ENCODE measurements around the gene AFF4.
"Not testable (repeated sequence)": the region's sequence is repeated elsewhere in the genome, so short reads cannot be mapped to it uniquely, and the experiment has no call there.

The AFF4 gene

DNA sequence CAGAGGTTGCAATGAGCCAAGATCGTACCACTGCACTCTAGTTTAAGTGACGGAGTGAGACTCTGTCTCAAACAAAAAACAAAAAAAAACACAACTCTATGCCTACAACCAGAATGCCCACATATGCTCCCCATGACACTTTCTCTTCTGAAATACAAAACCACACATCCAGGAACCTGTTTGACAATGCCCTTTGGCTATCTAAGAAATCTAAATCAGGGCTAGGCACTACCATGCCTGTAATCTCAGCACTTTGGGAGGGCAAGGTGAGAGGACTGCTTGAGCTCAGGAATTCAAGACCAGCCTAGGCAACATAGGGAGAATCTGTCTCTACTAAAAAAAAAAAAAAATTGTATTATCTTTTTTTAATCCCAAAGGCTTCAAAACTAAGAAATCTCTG, 10.6 kb downstream of the AFF4 start:
- no peak for DNase-seq (ENCODE audit: low spot score)

DNA sequence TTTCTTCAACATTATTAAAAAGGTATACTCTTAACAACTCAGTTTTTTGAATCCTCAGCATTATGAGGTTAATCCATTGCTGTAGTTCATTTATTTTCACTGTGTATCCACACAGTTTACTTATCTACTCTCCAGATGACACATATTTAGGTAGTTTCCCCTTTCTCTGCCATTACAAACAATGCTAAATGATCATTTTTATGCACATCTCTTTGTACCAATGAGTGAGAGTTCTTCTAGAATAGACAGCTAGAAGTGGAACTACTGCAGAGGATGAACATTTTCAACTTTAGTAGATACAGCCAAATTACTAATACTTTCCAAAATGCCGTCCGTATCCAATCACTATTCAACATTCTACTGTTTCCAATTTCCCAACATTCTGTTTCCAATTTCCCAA, 11.5 kb downstream of the AFF4 start:
- no peak for DNase-seq (ENCODE audit: low spot score)

DNA sequence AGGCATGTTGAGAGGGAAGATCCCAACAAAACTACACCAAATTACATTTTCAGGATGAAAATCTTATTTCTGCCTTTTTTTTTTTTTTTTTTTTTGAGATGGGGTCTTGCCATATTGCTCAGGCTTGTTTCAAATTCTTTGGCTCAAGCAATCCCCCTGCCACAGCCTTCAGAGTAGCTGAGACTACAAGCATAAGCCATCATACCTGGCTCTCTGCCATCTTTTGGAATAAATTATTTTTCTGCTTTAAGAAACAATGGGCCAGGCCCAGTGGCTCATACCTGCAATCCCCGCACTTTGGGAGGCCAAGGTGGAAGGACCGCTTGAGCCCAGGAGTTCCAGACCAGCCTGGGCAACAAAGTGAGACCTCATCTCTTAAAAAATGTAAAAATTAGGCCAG, 14.3 kb downstream of the AFF4 start:
- DNase-seq (ENCODE audit: low spot score), result no peak

DNA sequence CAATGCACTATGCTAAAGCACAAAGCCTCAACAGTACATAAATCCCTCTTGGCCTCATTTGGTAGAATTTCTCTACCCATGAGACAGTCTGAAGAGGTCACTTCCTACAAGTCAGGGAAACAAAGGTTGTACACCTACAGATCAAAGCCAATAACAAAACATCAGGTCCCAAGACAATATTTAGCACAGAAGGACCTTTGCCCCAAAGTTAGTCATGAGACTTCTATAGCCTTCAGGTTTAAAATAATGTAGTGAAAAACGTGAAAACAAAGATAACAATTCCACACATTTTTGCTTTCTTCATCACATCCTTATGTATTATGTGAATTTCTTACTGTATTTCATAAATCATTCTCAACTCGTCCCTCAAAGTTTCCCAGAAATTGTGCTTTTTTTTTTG, 15.8 kb downstream of the AFF4 start:
- DNase-seq (ENCODE audit: low spot score), result peak; percentile 16

DNA sequence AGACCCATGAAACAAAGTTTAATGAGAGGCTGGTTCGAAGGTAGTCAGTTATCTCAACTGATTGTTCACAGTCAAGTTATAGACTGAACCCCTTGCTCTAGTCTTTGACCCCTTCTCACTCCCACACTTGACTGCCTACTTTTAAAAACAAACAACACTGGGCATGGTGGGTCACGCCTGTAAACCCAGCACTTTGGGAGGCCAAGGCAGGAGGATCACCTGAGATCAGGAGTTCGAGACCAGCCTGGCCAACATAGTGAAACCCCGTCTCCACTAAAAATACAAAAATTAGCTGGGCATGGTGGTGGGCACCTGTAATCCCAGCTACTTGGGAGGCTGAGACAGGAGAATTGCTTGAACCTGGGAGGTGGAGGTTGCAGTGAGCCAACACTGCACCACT, 18.1 kb downstream of the AFF4 start:
- not testable (repeated sequence) for DNase-seq (ENCODE audit: low spot score)

DNA sequence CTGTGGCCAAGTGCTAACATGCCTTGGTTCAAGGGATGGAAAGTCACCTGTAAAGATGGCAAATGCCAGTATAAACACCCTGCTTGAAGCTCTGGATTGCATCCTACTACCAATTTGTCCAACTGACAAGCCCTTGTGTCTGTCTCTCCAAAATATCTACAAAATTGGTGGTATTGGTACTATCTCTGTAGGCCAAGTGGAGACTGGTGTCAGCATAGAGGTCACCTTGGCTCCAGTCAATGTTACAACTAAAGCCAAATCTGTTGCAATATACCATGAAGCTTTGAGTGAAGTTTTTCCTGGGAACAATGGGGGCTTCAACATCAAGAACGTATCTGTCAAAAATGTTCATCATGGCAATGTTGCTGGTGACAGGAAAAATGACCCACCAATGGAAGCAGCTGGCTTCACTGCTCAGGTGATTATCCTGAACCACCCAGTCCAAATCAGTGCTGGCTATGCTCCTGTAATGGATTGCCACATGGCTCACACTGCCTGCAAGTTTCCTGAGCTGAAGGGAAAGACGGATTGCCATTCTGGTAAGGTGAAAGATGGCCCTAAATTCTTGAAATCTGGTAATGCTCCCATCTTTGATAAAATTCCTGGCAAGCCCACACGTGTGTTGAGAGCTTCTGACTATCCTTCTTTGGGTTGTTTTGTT, 19.9 kb downstream of the AFF4 start:
- no peak for DNase-seq (ENCODE audit: low spot score)

DNA sequence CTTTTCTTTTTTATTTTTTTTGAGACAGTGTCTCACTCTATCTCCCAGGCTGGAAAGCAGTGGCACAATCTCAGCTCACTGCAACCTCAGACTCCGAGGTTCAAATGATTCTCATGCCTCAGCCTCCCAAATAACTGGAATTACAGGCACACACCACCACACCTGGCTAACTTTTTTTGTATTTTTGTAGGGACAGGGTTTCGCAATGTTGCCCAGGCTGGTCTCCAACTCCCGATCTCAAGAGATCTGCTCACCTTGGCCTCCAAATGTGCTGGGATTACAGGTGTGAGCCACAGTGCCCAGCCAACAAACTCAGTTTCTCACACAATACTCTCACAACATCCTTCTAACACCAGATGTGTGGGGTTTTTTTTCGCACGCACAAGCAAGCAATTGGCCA, 22.1 kb downstream of the AFF4 start:
- no peak for DNase-seq (ENCODE audit: low spot score)

DNA sequence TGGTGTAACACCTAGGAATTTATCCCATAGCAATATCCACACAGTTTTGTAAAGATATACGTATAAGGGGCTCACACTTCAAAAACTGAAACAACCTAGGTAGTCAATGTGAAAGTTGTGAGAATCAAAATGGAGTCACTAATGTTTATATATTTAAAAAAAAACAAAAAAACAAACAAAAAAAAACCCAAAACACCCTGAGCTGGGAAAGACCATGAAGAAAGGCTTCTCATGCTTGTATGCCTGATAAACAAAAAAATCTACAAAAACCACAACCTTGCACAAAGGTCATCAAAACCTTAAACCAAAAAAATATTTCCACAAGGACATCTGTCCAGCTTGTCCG, 35.4 kb downstream of the AFF4 start:
- DNase-seq (ENCODE audit: low spot score), result no peak

DNA sequence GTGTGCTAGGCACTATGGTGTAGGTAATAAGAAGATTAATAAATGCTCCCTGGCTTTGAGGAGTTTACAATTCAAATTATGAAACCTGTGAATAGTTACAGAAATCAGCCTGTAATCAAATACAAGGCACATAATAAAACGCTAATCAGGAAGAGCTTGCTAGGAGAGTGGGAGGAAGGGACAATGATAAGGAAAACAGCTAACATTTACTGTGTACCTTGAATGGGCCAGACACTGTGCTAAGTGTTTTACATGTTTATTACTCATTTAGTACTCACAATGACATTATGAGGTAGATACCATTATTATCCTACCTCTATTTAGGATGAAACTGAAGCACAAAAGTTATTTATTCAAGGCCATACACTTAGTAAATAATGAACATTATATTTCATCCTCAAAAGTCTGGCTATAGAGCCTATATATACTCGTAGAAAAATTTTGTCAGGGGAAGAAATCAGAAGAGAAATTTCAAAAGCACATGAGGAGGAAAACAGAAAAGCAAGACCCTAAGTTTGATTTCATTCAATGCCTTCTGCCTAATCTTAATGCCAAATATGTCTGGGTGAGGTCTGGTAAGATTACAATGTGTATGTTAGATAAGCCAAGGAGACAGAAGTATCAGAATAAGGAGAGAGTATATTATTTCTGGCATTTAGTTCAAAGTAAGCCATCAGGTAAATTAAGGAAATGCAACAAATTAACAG, 35.9 kb downstream of the AFF4 start:
- no peak for DNase-seq (ENCODE audit: low spot score)

DNA sequence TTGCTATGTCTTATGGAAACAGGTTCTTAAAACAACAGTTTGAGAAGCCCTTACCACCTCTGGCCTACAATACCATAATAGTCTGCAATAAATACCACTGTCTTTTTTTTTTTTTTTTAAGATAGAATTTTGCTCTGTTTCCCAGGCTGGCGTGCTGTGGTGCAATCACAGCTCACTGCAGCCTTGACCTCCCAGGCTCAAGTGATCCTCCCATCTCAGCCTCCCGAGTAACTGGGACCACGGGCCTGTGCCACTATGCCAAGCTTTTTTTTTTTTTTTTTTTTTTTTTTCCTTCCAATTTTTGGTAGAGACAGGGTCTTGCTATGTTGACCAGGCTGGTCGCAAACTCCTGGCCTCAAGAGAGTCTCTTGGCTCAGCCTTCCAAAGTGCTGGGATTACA, 37.0 kb downstream of the AFF4 start:
- DNase-seq (ENCODE audit: low spot score), result no peak

DNA sequence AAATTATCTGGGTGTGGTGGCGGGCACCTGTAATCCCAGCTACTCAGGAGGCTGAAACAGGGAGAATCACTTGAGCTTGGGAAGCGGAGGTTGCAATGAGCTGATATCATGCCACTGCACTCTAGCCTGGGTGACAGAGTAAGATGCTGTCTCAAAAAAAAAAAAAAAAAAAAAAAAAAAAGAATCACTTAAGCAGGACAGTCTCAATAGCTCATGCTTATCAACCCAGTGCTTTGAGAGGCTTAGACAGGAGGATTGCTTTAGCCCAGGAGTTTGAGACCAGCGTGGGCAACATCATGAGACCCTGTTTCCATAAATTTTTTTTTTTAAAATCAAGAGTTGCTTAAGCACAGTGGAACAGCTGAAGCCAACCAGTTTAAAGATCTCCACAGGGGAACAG, 47.3 kb downstream of the AFF4 start:
- DNase-seq (ENCODE audit: low spot score), result no peak

DNA sequence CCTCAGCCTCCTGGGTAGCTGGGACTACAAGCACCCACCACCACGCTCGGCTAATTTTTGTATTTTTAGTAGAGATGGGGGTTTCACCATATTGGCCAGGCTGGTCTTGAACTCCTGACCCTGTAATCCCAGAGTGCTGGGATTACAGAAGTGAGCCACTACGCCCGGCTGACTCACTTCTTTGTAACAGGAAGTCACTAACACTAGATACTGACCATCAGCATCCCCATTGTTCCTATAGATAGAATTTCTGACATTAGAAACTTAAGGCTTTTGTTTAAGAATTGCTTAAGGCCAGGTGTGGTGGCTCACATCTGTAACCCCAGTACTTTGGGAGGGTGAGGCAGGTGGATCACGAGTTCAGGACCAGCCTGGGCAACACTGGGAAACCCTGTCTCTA, 47.8 kb downstream of the AFF4 start:
- DNase-seq (ENCODE audit: low spot score), result no peak

DNA sequence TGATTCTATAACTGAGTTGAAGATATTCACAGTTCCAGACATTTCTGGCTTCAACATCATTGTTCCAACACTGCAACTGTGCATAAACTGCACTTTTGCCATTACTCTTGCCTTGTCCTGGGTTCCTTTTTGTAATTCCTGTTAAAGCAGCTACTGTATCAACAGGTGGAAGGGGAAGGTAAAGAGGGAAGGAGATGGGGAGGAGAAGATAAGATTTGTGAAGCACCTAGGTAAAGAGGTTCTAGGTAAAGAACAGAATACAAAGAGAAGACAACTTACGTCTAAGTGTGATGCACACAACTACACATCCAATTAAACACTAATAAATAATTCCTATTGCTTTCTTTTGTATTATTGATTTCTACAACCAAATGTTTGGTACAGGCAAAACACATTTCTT, 53.7 kb downstream of the AFF4 start:
- DNase-seq (ENCODE audit: low spot score), result no peak

DNA sequence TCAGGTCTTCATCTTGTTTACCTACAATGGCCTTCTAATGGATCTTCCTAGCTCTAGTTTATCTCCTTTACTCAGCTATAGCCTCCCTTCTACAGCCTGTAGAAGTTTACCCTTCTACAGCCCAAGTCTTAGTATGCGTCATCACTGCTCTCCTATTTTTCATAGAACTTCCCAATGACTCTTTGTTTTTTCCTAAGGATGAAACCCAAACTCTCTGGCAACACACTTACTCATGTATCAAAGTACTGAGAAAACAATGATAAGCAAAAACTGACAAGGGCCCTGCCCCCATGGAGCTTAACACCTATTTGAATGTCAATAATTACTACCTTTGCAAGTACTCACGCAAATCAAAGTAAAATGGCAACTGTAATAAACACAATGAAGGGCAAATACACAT, 56.3 kb downstream of the AFF4 start:
- DNase-seq (ENCODE audit: low spot score), result no peak

DNA sequence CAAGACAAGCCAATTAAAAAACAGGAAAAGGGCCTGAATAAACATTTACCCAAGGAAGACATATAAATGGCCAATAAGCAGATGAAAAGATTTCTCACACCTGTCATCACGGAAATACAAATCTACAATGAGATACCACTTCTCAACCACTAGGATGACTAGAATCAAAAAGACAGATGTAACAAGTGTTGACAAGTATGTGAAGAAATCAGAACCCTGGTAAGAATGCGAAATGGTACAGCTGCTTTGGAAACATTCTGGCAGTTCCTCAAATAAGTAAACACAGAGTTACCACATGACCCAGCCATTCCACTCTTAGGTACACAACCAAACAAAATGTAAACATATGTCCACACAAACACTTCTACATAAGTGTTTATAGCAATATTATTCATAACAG, 57.5 kb downstream of the AFF4 start:
- peak; percentile 8 for DNase-seq (ENCODE audit: low spot score)

DNA sequence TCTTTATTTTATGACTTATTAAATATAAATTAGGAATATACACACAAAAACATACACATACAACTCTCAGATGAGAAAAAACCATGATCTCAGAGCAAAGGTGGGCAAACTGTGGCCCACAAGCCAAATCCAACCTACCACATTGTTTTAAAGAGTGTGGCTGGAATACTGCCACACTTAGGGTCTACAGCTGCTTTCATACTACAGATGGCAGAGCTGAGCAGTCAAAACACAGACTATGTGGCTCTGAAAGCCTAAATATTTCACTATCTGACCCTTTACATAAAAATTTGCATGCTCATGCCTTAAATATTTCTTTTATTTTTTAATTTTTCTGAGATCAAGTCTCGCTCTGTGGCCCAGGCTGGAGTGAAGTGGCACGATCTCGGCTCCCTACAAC, 61.7 kb downstream of the AFF4 start:
- DNase-seq (ENCODE audit: low spot score), result no peak

DNA sequence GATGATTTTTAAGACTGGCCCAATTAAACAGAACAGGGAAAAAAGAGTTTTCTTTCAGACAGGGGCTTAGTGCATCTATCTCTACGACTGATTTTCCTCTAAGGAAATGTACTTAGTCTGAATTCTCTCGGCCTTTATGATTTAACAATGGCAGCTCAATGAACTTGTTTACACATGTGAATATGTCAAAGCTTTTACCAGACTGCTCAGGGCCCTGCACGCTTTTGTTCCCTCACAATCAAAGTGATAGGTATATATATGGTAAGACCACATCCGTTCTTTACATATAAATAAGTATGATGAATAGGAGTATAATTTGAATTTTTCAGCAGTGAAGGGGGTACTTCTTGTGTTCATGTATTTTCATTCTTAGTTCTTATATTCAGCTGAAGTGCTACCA, 62.4 kb downstream of the AFF4 start:
- no peak for DNase-seq (ENCODE audit: low spot score)

DNA sequence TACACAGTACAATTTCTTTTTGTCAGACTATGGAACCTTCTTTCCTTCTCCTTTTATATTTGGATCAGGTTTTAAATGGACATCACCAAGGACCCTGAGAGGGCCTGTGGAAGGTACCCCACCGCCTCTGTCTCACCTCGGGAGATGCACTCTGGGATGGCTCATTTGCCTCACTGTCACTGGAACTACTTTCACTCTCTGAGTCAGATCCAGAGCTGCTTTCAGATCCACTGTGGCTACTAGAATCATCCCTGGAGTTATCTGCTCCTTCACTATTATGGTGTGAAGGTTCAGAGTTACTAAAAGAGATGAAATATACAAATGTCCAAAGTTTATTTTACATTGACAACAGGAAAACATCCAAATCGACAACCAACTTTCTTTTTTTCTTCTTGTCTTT, 65.3 kb downstream of the AFF4 start:
- DNase-seq (ENCODE audit: low spot score), result no peak

DNA sequence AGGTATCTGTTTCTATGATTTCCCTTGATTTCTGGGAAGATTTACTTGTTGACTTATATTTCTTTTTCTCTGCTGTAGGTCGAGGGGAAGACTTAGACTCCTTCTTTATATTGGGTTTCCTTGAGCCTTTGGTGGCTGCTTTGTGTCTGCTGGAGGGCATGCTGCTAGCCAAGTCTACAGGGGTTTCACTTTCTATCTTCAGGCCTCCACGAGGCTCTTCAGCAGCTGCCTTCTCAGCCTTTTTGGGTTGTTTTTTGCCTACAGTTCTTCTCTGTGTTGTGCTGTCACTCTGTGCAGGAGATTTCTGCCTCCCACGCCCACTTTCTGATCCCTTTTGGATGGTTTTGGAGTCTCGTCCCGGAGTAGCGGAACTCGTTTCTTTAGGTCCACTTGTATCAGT, 66.7 kb downstream of the AFF4 start:
- DNase-seq (ENCODE audit: low spot score), result no peak

DNA sequence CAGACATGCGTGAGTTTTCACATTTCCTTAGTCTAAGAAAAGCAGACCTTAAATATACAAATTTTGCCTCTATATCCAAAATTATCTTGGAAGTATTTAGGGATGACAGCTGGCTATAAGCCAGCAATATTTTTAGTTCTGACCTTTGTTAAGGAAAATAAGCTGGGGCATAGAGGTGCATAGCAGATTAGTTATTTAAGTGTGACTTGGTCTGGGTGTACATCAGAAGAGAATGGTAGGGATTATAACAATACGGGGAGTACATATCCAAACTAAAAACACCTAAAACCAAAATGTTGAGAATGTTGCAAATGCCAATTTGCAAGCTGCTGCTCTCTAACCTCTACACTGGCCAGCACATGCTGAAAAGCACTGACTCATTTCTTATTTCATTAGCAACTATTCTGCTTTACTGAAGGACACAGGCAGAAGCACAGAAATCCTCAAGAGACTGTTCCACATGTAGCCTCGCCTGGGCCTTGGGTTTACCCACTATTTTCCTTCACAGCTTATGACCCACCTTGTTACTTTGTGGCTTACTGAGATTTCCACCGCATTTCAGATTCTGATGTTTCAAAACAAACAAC, 67.6 kb downstream of the AFF4 start:
- DNase-seq (ENCODE audit: low spot score), result no peak

DNA sequence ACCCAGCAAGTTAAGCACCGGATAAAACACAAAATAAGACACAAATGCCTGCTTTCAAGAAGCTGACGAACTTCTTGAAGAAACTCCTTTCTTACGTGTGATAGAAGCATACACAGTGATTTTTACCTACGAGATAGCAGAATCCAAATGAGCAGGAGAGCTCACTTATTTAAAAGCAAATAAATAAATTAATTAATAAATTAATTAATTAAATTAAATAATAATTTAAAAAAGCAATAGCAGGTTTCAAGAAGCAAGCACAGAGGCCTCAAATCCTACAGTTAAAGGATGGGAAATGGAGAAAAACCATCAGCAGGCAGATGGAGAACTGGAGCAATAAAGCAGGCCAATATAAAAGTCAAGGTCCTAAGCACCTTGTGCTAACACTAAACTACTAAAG, 72.6 kb downstream of the AFF4 start:
- no peak for DNase-seq (ENCODE audit: low spot score)

DNA sequence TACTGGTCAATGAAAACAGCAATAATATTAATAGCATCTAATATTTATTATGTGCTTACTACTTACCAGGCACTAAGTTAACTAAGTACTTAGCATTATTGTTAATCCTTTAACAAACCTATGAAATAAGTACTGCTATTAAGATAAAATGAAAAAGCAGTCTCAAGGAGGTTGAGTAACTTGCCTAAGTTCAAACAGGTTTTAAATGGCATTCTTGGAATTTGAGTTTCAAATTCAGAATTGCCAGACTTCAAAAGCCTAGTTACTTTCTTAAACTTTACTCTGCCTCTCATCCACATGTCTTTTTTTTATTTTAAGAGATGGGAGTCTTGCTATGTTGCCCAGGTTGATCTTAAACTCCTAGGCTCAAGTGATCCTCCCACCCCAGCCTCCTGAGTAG, 73.9 kb downstream of the AFF4 start:
- DNase-seq (ENCODE audit: low spot score), result no peak

DNA sequence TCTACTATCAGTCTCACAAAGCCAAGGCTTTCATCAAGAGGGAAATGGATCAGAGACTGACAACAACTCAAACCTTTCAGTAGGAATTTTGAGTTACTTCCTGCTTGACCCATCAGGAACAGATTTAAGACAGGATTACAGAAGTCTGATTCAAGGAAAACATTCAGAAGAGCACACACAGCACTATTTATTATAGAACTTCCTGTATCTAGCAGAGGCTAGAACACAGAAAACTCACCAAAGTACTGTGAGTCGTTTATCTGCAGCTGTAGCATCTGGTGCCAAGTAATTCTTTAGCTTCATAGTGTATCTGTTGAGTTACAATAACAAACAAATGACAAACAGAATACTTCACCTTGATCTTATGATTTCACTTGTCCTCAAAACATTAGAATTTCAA, 76.2 kb downstream of the AFF4 start:
- DNase-seq (ENCODE audit: low spot score), result no peak
